ENCODE measurements around the gene TBX6.

TBX6 gene

GRCh38 chr16:30053376-30054015 lies 38.2 kb downstream of the TBX6 start:
- TF ChIP-seq SPI1 (IDR thresholded peaks at IDR 0.05; ENCODE audit: borderline replicate concordance, low read depth): peak; percentile 49; the same call in 1 of the 2 replicates
- TF ChIP-seq, protein P1, sequence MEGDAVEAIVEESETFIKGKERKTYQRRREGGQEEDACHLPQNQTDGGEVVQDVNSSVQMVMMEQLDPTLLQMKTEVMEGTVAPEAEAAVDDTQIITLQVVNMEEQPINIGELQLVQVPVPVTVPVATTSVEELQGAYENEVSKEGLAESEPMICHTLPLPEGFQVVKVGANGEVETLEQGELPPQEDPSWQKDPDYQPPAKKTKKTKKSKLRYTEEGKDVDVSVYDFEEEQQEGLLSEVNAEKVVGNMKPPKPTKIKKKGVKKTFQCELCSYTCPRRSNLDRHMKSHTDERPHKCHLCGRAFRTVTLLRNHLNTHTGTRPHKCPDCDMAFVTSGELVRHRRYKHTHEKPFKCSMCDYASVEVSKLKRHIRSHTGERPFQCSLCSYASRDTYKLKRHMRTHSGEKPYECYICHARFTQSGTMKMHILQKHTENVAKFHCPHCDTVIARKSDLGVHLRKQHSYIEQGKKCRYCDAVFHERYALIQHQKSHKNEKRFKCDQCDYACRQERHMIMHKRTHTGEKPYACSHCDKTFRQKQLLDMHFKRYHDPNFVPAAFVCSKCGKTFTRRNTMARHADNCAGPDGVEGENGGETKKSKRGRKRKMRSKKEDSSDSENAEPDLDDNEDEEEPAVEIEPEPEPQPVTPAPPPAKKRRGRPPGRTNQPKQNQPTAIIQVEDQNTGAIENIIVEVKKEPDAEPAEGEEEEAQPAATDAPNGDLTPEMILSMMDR (IDR thresholded peaks at IDR 0.05; ENCODE audit: insufficient read depth, low read length): no peak
- Histone ChIP-seq H3K27me3 (ENCODE audit: insufficient read depth, poor library complexity, severe bottlenecking) (no peaks in the 10 kb centered on the region), H3K4me3 (replicated peaks; ENCODE audit: insufficient read depth, low read length) (peak overlapping the region; percentile 82), H3K27ac (replicated peaks) (peak overlapping the region; percentile 88)
- no peak for DNase-seq (ENCODE audit: low read depth in 1 of 2, low spot score in 1 of 2)

GRCh38 chr16:30052671-30053372 lies 38.9 kb downstream of the TBX6 start:
- TF ChIP-seq POLR2AphosphoS5 (IDR thresholded peaks at IDR 0.05; ENCODE audit: low read depth) (peak; percentile 87), GABPA (IDR thresholded peaks at IDR 0.05; ENCODE audit: low read depth) (no peak), SPI1 (IDR thresholded peaks at IDR 0.05; ENCODE audit: borderline replicate concordance, low read depth) (peak; percentile 30; the same call in 1 of the 2 replicates), REST (IDR thresholded peaks at IDR 0.05; ENCODE audit: insufficient replicate concordance, low read depth) (no peak)
- TF ChIP-seq, protein P1 (IDR thresholded peaks at IDR 0.05; ENCODE audit: insufficient read depth, low read length): no peak
- peak; percentile 93 to 95 for DNase-seq (ENCODE audit: low read depth in 1 of 2, low spot score in 1 of 2)

DNA sequence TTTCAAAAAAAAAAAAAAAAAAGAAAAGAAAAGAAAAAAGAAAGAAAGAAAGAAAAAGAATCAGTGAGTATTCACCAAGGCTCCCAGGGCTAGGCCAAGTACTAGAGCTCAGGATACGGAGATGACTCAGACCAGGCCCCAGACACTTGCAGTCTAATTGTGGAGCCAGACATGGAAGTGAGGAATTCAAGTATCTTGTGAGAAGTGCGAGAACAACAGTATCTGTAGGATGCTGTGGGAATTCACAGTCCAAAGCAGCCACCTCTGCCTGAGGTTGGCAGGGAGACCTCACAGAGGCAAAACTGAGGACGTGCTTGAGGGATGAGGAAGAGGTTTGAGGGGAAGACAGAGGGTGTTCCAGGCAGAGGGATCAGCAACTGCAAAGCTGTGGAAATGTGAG lies 40.2 kb downstream of the TBX6 start:
- no peaks in the 10 kb centered on the region for H3K27me3 ChIP-seq (ENCODE audit: insufficient read depth, poor library complexity, severe bottlenecking)
- H3K27ac ChIP-seq (replicated peaks): no peak overlapping the region
- H3K4me3 ChIP-seq (replicated peaks; ENCODE audit: insufficient read depth, low read length): no peak overlapping the region
- TF ChIP-seq POLR2AphosphoS5 (IDR thresholded peaks at IDR 0.05; ENCODE audit: low read depth) (no peak), GABPA (IDR thresholded peaks at IDR 0.05; ENCODE audit: low read depth) (no peak), SPI1 (IDR thresholded peaks at IDR 0.05; ENCODE audit: borderline replicate concordance, low read depth) (no peak), REST (IDR thresholded peaks at IDR 0.05; ENCODE audit: insufficient replicate concordance, low read depth) (no peak)
- TF ChIP-seq, protein P1 (IDR thresholded peaks at IDR 0.05; ENCODE audit: insufficient read depth, low read length): no peak
- DNase-seq (ENCODE audit: low read depth in 1 of 2, low spot score in 1 of 2): no peak

More at GRCh38 chr16:30052671-30053372, 38.9 kb downstream of the TBX6 start:
- Histone ChIP-seq H3K27me3 (ENCODE audit: insufficient read depth, poor library complexity, severe bottlenecking) (no peaks in the 10 kb centered on the region), H3K4me3 (replicated peaks; ENCODE audit: insufficient read depth, low read length) (peak overlapping the region; percentile 82), H3K27ac (replicated peaks) (peak overlapping the region; percentile 88)

Data from HL-60 (cell line).